Measurements from ENCODE around the gene RNF215.
"Not testable (repeated sequence)": the region's sequence is repeated elsewhere in the genome, so short reads cannot be mapped to it uniquely, and the experiment has no call there.

Gene RNF215

GRCh38 chr22:30421695-30422480 lies 34.7 kb upstream of the RNF215 start:
- DNase-seq (ENCODE audit: low read depth), result no peak

DNA sequence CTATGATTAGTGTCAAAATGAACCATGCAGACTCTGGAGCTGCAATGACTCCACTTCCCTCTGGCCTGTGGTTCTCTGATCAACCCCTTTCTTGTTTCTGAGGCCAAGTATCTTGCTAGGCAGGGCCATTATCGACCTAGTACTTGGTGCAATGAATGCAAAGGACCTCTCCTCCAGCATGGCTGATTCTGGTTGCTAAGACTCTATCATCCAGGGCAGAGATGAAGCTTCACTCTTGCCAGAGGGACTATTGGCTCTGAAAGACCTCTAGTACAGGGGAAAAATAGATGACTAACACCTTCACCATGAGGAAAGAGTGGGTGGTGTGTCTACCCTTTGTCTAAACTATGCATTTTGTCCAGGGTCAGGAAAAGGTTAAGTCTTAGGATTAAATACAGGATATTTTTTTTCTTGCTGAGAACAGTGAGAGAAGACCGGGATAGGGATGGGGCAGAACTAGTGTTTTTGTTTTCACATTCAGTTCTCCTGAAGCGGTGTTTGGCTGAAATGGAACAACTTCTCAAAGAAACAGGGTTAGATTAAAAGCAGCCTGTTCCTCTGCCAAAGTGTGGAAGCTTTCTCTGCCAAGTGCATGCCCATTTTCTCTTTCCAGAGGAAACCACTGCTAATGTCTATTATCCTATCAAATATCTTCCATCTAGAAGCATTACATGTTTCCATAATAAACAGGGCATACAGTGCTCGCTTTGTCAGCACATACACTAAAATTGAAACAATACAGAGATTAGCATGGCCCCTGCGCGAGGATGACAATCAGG lies 33.3 kb upstream of the RNF215 start:
- no peak for DNase-seq (ENCODE audit: low read depth)

GRCh38 chr22:30416837-30417236 lies 29.6 kb upstream of the RNF215 start:
- no peak for DNase-seq (ENCODE audit: low read depth)

GRCh38 chr22:30416403-30416802 lies 29.2 kb upstream of the RNF215 start:
- DNase-seq (ENCODE audit: low read depth), result no peak

DNA sequence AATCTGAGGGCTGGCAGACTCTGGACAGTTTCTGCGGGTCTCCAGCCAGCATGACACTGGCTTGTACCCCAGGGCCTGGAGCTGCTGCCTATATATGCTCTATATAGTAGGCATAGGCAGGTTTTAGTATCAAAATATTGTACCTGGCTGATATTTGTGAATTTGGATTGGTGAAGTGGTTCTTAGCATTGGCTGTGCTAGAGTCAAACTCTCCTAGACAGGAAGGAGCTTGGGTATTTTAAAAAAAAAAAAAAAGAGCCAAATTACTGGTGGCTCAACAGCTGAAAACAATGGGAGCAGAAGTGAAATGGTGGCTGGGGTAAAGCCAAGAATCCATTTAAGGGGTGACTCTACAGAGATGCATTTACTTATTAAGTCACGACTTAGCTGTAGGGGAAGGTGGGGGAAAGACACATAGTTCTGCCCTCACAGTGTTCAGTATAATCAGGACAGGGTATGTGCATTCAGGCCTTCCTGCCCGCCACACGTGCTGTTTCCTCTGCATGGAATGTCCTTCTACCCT lies 27.4 kb upstream of the RNF215 start:
- DNase-seq (ENCODE audit: low read depth), result no peak

GRCh38 chr22:30413745-30414524 lies 26.7 kb upstream of the RNF215 start:
- no peak for DNase-seq (ENCODE audit: low read depth)

DNA sequence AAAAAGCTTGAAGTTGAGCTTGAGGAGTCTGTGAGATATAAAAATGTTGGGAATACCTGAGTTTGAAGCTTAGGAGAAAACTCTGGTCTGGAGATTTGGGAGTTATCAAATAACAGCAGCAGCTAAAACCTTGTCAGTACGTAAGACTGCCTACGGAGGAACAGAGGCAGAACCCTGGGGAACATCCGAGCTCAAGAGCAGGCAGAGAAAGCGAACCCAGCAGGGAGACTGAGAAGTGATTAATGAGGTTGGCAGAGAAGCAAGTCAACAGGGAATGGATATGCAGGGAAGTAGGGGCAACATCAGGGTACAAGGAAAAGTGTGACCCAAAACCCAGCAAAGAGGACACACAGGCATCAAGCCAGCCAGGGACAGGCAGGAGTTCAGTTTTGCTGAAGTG lies 25.8 kb upstream of the RNF215 start:
- DNase-seq (ENCODE audit: low read depth), result no peak

DNA sequence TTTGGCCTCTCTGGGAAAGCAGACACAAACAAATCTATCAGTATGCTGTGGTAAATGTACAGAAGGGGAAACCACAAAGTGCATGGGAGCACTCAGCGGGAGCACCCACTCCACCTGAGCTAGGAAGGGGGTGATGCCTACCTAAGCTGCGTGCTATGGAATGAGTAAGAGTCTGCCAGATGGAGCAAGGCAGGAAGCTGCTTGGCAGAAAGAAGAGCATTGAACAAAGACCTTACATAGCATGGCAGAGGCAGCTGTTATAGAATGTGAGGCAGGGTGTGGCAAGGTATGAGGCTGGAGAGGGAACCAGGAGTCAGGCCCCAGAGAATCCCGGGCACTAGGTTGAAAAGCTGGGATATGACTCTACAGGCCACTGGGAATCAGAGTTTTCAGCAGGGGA lies 24.6 kb upstream of the RNF215 start:
- no peak for DNase-seq (ENCODE audit: low read depth)

DNA sequence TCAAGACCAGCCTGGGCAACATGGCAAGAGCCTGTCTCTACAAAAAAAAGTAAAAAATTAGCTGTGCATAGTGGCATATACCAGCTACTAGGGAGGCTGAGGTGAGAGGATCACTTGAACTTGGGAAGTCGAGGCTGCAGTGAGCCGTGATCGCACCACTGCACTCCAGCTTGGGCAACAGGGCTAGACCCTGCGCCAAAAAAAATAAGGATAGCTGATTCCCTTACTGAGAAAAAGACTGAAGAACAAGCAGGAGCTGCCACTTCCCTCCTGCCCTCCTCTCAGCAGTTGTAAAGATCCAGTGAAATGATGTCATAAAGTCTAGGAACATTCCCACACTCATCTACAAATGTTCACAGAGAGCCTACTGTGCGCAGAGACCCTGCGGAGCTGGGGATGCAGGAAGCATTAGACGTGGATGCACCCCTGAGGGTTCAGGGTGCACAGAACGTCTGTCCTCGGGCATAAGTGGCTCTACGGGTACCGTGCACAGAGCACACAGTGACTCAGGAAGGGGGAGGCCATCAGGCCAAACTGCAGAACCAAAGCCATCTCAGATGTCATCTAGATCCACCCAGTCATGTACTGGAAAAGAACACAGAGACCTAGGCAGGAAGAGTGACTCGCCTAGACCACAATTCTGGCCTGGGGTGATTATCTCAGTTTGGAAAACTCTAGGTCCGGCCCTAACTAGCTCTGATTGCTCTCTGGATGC lies 21.3 kb upstream of the RNF215 start:
- no peak for DNase-seq (ENCODE audit: low read depth)

GRCh38 chr22:30406400-30406799 lies 19.2 kb upstream of the RNF215 start:
- DNase-seq (ENCODE audit: low read depth), result no peak

DNA sequence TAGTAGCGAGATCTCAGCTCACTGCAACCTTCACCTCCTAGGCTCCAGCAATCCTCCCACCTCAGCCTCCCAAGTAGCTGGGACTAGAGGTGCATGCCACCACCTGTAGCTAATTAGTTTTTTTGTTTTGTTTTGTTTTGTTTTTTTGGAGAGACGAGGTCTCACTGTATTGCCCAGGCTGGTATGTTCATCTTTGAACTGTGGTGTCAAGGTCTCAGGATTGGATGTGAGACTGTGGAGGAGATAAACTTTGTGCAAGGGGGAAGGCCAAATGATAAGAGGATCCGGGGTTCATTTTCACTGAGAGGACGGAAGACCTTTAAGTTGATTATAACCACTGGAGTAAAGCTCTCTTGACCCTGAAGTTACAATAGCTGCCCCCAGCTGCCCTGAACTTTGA lies 18.5 kb upstream of the RNF215 start:
- DNase-seq (ENCODE audit: low read depth), result no peak

DNA sequence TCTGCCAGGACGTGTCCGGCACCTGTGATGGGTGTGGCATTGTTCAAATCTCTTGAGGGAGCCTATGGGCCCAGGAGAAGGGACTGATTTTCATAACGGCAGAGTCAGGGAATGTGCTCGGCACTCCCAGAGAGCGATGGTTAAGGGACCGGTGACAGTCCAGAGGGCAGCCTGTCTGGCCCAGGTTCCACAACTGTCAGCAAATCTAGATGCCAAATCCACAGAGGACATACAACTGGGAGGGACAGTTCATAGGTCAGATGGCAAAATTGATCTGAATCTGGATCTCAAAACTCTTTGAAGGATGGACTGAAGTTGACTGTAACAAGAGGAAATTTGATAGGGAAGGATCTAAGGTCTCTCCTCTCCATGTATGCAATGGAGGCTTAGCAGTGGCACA lies 17.1 kb upstream of the RNF215 start:
- no peak for DNase-seq (ENCODE audit: low read depth)

DNA sequence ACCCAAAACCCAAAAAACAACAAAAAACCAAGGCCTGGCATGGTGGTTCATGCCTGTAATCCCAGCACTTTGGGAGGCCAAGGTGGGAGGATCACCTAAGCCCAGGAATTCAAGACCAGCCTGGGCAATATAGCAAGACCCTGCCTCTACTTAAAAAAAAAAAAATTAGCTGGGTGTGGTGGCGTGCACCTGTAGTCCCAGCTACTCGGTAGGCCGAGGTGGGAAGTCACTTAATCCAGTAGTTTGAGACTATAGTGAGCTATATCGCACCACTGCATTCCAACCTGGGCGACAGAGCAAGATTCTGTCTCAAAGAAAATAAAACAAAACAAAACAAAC lies 15.5 kb upstream of the RNF215 start:
- DNase-seq (ENCODE audit: low read depth), result not testable (repeated sequence)

DNA sequence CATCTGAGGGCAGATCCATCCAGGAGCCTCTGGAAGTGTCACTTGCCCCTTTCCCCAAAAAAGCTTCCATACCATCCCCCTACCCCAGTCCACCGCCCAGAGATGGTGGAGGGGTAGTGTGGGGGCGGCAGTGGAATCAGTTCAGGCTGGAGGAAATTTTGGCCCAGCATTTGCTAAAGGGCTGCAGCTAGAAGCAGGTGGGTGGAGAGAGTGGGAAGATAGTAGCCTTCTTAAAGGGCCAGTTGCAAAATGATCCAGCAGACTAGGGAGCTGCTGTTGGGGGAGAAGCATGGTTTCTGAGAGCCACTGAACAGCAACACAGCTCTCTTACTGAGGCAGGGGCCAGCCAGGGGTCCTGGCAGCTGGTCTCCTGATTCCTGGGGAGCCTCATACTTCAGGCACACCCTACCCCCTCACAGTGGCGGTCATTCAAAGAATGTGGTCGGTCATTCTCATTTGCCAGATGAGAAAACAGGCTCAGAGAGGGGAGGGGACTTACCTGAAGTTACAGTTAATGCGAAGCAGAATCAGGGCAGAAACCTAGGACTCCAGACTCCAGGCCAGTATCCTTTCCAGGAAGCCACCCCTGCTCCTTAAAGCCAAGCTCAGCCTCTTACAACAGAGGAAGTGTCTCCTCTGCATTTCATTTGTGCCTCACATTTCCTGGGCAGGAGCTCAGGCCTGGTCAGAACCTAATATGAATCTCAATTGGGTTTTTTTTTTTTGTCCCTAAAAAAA lies 15.0 kb upstream of the RNF215 start:
- no peak for DNase-seq (ENCODE audit: low read depth)

GRCh38 chr22:30401024-30401423 lies 13.8 kb upstream of the RNF215 start:
- DNase-seq (ENCODE audit: low read depth), result not testable (repeated sequence)

GRCh38 chr22:30400159-30400558 lies 12.9 kb upstream of the RNF215 start:
- no peak for DNase-seq (ENCODE audit: low read depth)

GRCh38 chr22:30399718-30400117 lies 12.5 kb upstream of the RNF215 start:
- no peak for DNase-seq (ENCODE audit: low read depth)

GRCh38 chr22:30398685-30399680 lies 11.8 kb upstream of the RNF215 start:
- DNase-seq (ENCODE audit: low read depth), result no peak

GRCh38 chr22:30397656-30398635 lies 10.7 kb upstream of the RNF215 start:
- DNase-seq (ENCODE audit: low read depth), result no peak

All from T follicular helper cell (primary cell).